ENCODE data around the gene GNG13.
"Not testable (repeated sequence)": the region's sequence is repeated elsewhere in the genome, so short reads cannot be mapped to it uniquely, and the experiment has no call there.

Gene GNG13

DNA sequence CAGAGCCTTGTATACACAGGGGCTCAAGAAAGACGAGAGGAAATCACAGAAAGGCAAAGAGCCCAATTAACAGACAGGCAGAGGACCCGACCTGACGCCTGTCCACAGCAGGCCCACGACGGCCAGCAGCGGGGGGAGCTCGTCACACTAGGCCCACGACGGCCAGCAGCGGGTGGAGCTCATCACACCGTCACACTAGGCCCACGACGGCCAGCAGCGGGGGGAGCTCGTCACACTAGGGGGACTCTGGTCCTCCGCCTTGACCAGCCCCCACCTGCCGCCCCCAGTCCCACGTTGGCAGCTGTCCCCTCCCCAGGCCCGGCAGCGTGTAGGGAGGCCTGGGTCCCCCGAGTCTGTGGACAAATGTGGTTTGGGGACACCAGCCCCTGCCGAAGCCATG is 23.7 kb upstream of the GNG13 start:
- TF ChIP-seq, protein P1, sequence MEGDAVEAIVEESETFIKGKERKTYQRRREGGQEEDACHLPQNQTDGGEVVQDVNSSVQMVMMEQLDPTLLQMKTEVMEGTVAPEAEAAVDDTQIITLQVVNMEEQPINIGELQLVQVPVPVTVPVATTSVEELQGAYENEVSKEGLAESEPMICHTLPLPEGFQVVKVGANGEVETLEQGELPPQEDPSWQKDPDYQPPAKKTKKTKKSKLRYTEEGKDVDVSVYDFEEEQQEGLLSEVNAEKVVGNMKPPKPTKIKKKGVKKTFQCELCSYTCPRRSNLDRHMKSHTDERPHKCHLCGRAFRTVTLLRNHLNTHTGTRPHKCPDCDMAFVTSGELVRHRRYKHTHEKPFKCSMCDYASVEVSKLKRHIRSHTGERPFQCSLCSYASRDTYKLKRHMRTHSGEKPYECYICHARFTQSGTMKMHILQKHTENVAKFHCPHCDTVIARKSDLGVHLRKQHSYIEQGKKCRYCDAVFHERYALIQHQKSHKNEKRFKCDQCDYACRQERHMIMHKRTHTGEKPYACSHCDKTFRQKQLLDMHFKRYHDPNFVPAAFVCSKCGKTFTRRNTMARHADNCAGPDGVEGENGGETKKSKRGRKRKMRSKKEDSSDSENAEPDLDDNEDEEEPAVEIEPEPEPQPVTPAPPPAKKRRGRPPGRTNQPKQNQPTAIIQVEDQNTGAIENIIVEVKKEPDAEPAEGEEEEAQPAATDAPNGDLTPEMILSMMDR (IDR thresholded peaks at IDR 0.05; ENCODE audit: control insufficient read depth, extremely low read depth, insufficient read depth) = no peak
- H3K4me3 ChIP-seq (ENCODE audit: low read depth, low read length) = no peak overlapping the region
- no peak for DNase-seq (ENCODE audit: low read depth)

DNA sequence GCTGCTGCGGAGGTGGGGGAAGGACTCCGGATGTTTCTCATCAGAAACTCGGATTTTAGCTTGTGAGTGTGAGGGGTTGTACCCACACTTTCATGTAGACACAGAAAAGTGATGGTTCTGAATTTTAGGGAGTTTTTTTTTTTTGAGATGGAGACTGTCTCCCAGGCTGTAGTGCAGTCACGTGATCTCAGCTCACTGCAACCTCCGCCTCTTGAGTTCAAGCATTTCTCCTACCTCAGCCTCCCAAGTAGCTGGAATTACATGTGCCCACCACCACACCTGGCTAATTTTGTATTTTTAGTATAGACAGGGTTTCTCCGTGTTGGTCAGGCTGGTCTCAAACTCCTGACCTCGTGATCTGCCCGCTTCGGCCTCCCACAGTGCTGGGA is 22.4 kb upstream of the GNG13 start:
- H3K4me3 ChIP-seq (ENCODE audit: low read depth, low read length) = no peak overlapping the region
- DNase-seq (ENCODE audit: low read depth) = no peak
- TF ChIP-seq, protein P1 (IDR thresholded peaks at IDR 0.05; ENCODE audit: control insufficient read depth, extremely low read depth, insufficient read depth) = no peak

DNA sequence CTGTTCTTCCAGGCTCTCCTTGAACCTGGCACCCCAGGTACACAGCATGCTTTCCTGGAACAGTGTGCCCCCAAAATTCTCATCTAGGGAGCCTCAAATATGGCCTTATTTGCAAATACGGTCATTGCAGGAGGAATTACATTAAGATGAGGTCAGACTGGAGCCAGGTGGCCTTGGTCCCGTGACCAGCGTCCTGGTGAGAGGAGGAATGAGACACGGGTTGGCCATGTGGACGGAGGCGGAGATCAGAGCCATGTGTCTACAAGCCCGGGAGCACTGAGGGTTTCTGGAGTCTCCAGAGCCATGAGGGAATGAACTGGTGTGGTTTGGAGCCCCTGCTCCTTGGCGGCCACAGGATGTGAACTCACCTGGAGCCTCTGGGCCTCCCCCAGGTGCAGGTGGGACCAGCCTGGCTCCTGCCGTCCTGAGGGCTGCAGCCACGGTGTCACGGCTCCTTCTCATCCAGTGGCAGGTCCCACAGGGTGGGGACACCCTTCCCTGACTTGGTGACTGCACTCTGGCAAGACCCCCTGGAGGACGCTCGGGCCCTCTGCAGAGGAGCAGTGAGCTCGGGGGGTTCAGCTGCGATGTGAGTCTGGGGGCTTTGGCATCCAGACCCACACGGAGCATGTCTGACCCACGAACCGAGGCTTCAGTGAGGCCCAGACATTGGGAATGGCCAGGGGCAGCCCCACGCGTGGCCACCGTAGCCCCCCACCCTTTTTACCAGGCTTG is 21.8 kb upstream of the GNG13 start:
- H3K4me3 ChIP-seq (ENCODE audit: low read depth, low read length) = no peak overlapping the region
- TF ChIP-seq, protein P1 (IDR thresholded peaks at IDR 0.05; ENCODE audit: control insufficient read depth, extremely low read depth, insufficient read depth) = no peak
- no peak for DNase-seq (ENCODE audit: low read depth)

DNA sequence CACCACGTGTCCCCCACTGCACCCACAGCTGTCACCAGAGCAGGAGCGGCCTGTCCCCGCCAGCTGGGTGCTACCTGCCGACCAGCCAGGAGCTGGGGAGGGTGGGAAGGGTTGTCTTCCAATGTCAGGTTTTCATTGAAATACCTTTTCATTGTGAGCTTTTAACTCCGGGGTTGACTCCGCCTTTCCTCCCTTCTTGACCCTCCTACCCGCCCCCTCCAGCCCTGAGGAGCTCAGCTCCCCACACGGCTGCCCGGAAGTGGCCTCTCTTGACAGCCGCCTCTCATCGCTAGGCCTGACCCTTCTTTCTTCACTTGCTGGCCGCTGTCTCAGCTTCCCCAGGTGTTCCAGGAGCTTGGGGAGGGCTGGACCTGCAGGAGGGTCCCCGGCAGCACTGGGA is 21.2 kb upstream of the GNG13 start:
- DNase-seq (ENCODE audit: low read depth) = no peak
- TF ChIP-seq, protein P1 (IDR thresholded peaks at IDR 0.05; ENCODE audit: control insufficient read depth, extremely low read depth, insufficient read depth) = no peak

DNA sequence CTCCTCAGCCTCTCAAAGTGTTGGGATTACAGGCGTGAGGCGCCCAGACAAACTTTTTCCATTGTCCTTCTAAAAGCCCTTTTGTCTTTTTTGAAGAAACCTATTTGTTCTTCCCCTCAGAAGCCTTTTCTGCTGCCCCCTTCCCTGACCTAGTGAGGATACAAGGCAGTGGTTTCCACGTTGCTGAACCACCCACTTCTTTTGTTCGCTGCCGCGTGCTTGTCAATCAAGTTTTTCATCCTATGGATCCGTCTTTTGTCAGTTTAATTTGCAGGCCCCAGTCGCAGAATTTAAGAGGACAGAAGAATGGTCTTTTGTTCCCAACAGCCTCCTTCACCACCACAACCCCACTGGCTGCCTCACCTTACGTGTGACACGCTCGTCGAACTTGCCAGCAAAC is 20.2 kb upstream of the GNG13 start:
- TF ChIP-seq, protein P1 (IDR thresholded peaks at IDR 0.05; ENCODE audit: control insufficient read depth, extremely low read depth, insufficient read depth) = no peak
- no peak for DNase-seq (ENCODE audit: low read depth)
- H3K4me3 ChIP-seq (ENCODE audit: low read depth, low read length) = no peak overlapping the region

More for the DNA sequence above, 21.2 kb upstream of the GNG13 start:
- H3K4me3 ChIP-seq (ENCODE audit: low read depth, low read length) = no peak overlapping the region

DNA sequence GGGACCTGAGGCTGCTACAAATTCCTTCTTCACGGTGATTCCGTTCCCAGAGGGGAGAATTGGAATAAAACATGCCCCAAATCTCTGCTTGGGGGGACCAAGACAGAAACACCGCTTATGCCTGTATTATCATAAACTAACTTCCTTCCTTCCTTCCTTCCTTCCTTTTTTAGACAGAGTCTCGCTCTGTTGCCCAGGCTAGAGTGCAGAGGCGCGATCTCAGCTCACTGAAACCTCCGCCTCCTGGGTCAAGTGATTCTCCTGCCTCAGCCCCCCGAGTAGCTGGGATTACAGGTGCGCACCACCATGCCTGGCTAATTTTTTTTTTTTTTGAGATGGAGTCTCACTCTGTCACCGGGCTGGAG is 19.5 kb upstream of the GNG13 start:
- not testable (repeated sequence) for DNase-seq (ENCODE audit: low read depth); H3K4me3 ChIP-seq (ENCODE audit: low read depth, low read length)

DNA sequence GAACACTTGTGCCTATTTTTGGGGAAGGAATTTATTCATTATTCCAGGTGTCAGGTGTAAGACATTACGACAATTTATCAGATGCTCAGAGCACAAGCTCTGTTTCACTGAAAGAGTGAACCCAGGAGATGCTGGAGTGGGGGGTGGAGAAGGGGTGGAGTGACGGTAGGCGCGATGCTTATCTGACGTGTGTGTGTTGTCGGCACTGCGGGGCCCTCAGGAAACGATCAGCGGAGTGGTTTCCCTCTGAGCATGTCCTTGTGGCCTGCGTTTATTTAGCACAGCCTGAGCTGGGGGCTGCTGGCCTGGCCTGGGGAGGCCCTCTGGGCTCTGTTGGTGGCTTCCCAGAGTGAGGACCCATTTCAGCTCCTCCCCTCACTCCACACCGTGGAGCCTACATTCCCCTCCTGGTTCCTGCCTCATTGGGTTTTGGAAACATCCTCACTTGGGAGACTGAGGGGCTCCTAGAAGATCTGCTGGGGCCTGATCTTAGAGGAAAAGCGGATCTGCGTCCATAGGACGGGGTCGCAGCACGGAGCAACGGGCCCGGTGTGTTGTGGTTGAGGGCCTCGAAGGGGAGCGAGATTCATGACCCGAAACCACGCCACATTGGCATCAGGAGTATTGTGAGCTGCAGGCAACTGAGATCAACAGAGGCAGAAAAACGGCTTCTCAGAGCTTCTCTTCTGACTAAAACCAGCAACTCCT is 19.0 kb upstream of the GNG13 start:
- TF ChIP-seq, protein P1 (IDR thresholded peaks at IDR 0.05; ENCODE audit: control insufficient read depth, extremely low read depth, insufficient read depth) = no peak
- H3K4me3 ChIP-seq (ENCODE audit: low read depth, low read length) = no peak overlapping the region
- DNase-seq (ENCODE audit: low read depth) = no peak
